ENCODE data around the gene IGSF23.
"Not testable (repeated sequence)": the region's sequence is repeated elsewhere in the genome, so short reads cannot be mapped to it uniquely, and the experiment has no call there.

DNA sequence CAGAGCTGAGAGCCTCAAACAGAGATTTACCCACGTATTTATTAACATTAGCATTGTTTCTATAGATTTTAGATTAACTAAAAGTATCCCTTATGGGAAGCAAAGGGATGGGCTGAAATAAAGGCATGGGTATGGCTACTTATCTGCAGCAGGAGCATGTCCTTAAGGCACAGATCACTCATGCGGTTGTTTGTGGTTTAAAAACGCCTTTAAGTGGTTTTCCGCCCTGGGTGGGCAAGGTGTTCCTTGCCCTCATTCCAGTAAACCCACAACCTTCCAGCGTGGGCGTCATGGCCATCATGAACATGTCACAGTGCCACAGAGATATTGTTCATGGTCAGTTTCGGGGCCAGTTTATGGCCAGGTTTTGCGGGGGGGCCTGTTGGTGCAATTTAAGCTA lies 18.2 kb downstream of the IGSF23 start:
- TF ChIP-seq, protein P1, sequence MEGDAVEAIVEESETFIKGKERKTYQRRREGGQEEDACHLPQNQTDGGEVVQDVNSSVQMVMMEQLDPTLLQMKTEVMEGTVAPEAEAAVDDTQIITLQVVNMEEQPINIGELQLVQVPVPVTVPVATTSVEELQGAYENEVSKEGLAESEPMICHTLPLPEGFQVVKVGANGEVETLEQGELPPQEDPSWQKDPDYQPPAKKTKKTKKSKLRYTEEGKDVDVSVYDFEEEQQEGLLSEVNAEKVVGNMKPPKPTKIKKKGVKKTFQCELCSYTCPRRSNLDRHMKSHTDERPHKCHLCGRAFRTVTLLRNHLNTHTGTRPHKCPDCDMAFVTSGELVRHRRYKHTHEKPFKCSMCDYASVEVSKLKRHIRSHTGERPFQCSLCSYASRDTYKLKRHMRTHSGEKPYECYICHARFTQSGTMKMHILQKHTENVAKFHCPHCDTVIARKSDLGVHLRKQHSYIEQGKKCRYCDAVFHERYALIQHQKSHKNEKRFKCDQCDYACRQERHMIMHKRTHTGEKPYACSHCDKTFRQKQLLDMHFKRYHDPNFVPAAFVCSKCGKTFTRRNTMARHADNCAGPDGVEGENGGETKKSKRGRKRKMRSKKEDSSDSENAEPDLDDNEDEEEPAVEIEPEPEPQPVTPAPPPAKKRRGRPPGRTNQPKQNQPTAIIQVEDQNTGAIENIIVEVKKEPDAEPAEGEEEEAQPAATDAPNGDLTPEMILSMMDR (IDR thresholded peaks at IDR 0.05) = not testable (repeated sequence)
- not testable (repeated sequence) for TF ChIP-seq POLR2A (IDR thresholded peaks at IDR 0.05)
